ENCODE data around the gene MMRN1.

MMRN1 gene

GRCh38 chr4:89995006-89995405 is 100.4 kb downstream of the MMRN1 start:
- no peak for DNase-seq (ENCODE audit: low read depth)

- no peak for DNase-seq (ENCODE audit: low read depth)
Measured at GRCh38 chr4:89995814-89996213, 101.2 kb downstream of the MMRN1 start.

GRCh38 chr4:89997171-89997704 is 102.6 kb downstream of the MMRN1 start:
- no peak for DNase-seq (ENCODE audit: low read depth)

DNA sequence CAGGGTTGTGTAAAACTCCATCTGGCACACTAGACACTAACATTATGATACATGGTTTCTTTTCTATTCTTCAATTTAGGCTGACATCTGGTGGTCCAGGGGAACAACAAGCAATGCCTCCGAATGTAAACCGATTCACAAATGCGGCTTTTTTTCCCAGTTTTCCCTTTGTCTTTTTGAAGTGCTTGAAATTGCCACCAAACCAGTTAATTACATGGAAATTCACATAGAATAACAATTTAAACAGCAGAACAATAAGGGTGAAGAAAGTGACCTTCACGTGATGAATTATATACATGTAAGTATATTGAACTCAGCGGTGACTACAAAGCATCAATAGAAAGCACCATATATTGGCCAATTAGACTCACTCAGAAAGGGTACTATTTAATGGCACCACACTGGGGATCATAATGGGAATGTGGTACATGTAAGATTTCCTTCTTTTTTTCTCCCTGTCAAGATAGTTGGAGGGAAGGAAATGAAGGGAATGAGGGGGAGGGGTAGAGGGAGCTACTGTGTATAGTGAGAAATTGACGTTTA is 103.9 kb downstream of the MMRN1 start:
- DNase-seq (ENCODE audit: low read depth) = no peak

- no peak for DNase-seq (ENCODE audit: low read depth)
Measured at GRCh38 chr4:90001023-90001422, 106.4 kb downstream of the MMRN1 start.

DNA sequence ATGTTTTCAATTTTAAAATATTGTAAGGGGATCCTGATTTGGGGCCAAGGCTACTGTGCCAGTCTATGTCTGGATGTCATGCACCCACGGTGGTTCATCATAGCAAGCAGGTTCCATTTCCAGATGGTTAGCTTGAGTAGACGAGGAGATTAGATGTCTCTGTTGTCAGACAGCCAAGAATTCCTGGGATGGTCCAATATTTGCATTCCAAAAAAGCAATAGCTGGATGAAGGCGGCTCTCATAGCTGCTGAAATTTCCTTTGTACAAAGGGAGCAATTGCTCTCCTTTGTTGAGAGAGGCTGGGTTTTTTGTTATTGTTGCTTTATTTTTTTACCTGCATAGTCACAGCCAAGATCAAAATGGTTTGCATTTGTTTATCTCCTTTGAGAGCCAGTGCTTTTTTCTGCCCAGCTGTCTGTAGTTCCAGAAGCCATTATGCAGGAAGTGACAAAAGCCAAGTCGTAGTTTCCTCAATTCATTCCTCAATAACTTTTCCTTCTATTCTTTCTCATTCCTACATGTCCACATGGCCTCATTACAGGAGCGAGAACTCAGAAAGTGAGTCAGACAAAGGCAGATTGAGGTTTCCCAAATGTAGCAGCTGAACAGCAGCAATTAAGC is 107.9 kb downstream of the MMRN1 start:
- DNase-seq (ENCODE audit: low read depth) = no peak

Measured in iris pigment epithelial cell (primary cell).